Activated T-cell treated with anti-CD3 and anti-CD28 coated beads, Interleukin-2, amount 50 U/mL, for 4 hours (primary cell): ENCODE data around the gene TFPI. TPM values are rescaled to one million over a fixed set of nuclear protein-coding genes. Genes with fewer than 3 reads are reported as not detected.
"Not testable (repeated sequence)": the region's sequence is repeated elsewhere in the genome, so short reads cannot be mapped to it uniquely, and the experiment has no call there.

Experiments used
- ATAC-seq, 2 donors: fragments of 200-7000 bp; cut with Tn5 transposase; one replicate each; pipeline ENCODE4 v1.10.0; 2021
- DNase-seq: peaks from one replicate; pipeline ENCODE4 v3.0.0-alpha.2; 2020
- H3K27me3 Mint-ChIP-seq: one replicate; pipeline ENCODE4 v1.8.0; 2021; ENCODE audit warnings: low read depth, mixed read lengths
- H3K36me3 Mint-ChIP-seq: one replicate; pipeline ENCODE4 v1.8.0; 2022; ENCODE audit warnings: mixed read lengths; ENCODE audit not compliant: insufficient read depth
- H3K4me1 Mint-ChIP-seq: one replicate; pipeline ENCODE4 v1.8.0; 2021; ENCODE audit warnings: low read depth, mixed read lengths
- H3K4me3 Mint-ChIP-seq: one replicate; pipeline ENCODE4 v1.8.0; 2021; ENCODE audit warnings: mild to moderate bottlenecking, moderate library complexity, mixed read lengths
- H3K9me3 Mint-ChIP-seq: one replicate; pipeline ENCODE4 v1.8.0; 2021; ENCODE audit warnings: mixed read lengths
- total RNA-seq, 3 donors: library from RNA; stranded (reverse); gene quantifications; one replicate each; pipeline ENCODE4 v1.2.1, GENCODE V29; 2021

Gene TFPI
- total RNA-seq, 3 donors from 2014 or later = 0.26 to 0.65 (median 0.56) TPM

DNA sequence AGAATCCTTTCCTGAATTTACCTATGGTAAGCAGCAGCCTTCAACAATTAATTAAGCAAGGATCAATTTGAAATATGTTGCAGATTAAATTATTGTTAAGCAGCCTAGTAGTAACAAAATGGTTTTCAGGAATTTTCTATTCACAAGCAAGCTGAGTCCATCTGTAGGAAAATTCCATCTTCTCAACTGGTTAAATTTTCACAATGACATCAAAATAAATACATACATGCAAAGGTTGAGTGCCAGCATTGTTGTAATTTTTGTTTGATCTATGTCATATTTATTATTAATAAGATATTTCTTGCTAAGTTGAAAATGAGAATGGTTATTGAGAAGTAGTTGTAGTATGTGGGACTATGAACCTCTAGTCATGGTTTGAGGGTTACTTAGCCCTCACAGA, 15.3 kb upstream of the TFPI start:
- DNase-seq (no peak), ATAC-seq (no peak)
- no peaks in the 10 kb centered on the region for H3K27me3 Mint-ChIP-seq
- H3K4me1 Mint-ChIP-seq = no peaks in the 10 kb centered on the region
- no peak overlapping the region for H3K4me3 Mint-ChIP-seq
- H3K9me3 Mint-ChIP-seq = peaks cover 3% of the 10 kb centered on the region
- H3K36me3 Mint-ChIP-seq = no peaks in the 10 kb centered on the region

DNA sequence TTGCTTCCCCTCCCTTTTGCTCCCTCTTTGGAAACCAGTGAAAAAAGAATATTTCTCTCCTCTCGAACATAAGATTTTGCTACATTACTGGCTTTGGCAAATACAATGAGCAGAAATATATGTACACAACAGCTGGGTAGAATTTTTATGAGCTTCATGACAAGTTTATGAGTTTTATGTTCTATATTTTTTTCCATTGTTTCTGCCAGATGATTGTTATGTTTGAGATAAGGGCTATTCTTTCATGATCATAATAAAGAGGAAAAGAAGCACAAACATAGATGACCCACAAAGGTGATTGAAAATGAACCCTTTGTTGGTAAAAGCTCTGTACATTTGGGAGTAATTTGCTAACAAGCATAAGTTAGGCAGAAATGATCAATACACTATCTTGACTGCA, 14.8 kb upstream of the TFPI start:
- Mint-ChIP-seq H3K27me3 (no peaks in the 10 kb centered on the region), H3K36me3 (no peaks in the 10 kb centered on the region), H3K4me3 (no peak overlapping the region), H3K4me1 (no peaks in the 10 kb centered on the region), H3K9me3 (peaks cover 3% of the 10 kb centered on the region)
- ATAC-seq = no peak
- no peak for DNase-seq

DNA sequence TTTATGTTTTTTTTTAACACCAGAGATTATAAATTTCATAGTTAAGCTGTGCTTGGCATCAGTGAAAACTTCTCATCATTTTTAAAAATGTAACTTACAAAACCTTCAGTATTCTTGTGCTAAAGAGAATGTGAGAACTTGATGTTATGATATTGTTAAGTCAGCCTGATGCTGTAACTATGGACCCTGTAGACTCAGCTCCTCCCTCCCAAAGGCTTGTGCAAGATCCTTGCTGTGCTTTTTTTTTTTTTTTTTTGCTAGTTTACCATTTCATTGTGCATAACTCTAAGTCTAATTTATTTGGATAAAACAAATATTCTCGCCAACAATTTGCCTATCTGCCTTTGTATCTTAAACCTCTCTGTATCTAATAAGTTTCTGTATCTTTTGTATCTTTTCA, 12.9 kb upstream of the TFPI start:
- no peak overlapping the region for H3K4me3 Mint-ChIP-seq
- DNase-seq (no peak), ATAC-seq (no peak)
- no peaks in the 10 kb centered on the region for H3K36me3 Mint-ChIP-seq
- no peaks in the 10 kb centered on the region for H3K9me3 Mint-ChIP-seq
- H3K4me1 Mint-ChIP-seq = no peaks in the 10 kb centered on the region
- no peaks in the 10 kb centered on the region for H3K27me3 Mint-ChIP-seq

DNA sequence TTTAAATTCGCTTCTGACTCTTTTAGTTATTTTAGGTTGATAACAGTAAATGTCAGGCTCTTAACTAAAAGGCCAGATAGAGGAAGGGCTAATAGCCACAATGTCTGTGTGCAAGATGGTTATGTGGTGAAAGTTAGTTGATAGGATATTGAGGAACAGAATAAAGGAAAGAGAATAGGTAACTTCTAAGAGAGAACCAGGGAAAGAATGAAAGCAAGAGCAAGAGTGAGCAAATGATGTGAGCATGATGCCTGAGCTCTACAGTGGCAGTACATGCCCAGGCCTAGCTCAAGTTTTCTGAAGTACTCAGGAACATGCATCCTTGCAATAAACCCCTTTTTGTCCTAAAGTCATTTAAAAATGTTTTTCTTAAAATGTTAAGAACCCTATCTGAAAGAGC, 12.5 kb upstream of the TFPI start:
- Mint-ChIP-seq H3K9me3 (no peaks in the 10 kb centered on the region), H3K27me3 (no peaks in the 10 kb centered on the region), H3K36me3 (no peaks in the 10 kb centered on the region), H3K4me3 (no peak overlapping the region), H3K4me1 (no peaks in the 10 kb centered on the region)
- ATAC-seq = no peak
- DNase-seq = no peak

DNA sequence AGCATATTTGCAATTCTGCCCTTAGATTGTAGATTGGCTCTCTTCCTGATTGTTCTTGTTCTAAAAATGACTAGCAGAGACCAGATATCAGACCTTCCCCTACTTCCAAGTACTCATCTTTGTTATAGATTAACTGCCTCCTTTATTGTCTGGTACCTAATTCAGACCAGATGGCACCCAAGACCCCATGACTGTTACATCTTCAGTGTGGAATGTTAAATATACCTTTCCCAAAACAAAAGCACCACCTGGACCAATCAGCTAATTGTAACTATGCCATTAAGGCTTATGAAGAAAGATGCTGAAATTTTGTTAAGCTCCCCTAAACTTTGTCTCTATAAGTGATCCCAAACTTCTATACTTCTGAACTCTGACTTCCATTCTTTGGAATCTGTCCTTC, 12.0 kb upstream of the TFPI start:
- H3K9me3 Mint-ChIP-seq = no peaks in the 10 kb centered on the region
- H3K36me3 Mint-ChIP-seq = no peaks in the 10 kb centered on the region
- ATAC-seq (no peak), DNase-seq (no peak)
- no peaks in the 10 kb centered on the region for H3K4me1 Mint-ChIP-seq
- H3K27me3 Mint-ChIP-seq = no peaks in the 10 kb centered on the region
- H3K4me3 Mint-ChIP-seq = no peak overlapping the region

DNA sequence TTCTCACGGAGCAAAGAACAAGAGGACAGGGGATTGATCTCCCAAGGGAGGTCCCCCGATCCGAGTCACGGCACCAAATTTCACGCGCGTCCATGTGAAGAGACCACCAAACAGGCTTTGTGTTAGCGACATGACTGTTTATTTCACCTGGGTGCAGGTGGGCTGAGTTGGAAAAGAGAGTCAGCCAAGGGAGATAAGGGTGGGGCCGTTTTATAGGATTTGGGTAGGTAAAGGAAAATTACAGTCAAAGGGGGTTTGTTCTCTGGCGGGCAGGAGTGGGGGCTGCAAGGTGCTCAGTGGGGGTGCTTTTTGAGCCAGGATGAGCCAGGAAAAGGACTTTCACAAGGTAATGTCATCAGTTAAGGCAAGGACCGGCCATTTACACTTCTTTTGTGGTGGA, 11.4 kb upstream of the TFPI start:
- not testable (repeated sequence) for ATAC-seq, H3K4me3 Mint-ChIP-seq, H3K36me3 Mint-ChIP-seq, H3K27me3 Mint-ChIP-seq, H3K4me1 Mint-ChIP-seq, H3K9me3 Mint-ChIP-seq, DNase-seq

DNA sequence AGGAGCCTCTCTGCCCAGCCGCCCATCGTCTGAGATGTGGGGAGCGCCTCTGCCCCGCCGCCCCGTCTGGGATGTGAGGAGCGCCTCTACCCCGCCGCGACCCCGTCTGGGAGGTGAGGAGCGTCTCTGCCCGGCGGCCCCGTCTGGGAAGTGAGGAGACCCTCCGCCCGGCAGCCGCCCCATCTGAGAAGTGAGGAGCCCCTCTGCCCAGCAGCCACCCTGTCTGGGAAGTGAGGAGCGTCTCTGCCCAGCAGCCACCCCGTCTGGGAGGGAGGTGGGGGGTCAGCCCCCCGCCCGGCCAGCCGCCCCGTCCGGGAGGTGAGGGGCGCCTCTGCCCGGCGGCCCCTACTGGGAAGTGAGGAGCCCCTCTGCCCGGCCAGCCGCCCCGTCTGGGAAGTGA, 2.3 kb upstream of the TFPI start:
- H3K36me3 Mint-ChIP-seq, H3K9me3 Mint-ChIP-seq, H3K4me1 Mint-ChIP-seq, H3K4me3 Mint-ChIP-seq, ATAC-seq, DNase-seq, H3K27me3 Mint-ChIP-seq: not testable (repeated sequence)

DNA sequence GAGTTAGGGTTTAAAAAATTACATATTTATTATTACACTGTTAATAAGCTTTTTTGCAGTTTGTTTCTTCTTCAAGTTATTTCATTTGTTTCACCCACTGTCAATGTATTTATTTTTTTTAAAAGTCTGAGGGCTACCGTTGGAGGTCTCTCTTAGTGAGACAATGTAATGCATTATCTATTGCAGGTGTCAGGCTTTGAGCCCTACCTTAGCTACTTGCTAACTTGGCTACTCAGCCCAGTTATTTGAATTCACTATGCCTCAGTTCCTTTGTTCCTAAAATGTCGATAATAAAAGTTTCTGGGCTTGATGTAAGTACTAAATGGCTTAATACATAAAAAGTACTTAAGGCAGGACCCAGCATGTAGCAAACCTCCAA, 458 bp upstream of the TFPI start:
- ATAC-seq (no peak), DNase-seq (no peak)
- Mint-ChIP-seq H3K9me3 (no peaks in the 10 kb centered on the region), H3K36me3 (no peaks in the 10 kb centered on the region), H3K27me3 (no peaks in the 10 kb centered on the region), H3K4me3 (no peak overlapping the region), H3K4me1 (peaks cover 3% of the 10 kb centered on the region)

DNA sequence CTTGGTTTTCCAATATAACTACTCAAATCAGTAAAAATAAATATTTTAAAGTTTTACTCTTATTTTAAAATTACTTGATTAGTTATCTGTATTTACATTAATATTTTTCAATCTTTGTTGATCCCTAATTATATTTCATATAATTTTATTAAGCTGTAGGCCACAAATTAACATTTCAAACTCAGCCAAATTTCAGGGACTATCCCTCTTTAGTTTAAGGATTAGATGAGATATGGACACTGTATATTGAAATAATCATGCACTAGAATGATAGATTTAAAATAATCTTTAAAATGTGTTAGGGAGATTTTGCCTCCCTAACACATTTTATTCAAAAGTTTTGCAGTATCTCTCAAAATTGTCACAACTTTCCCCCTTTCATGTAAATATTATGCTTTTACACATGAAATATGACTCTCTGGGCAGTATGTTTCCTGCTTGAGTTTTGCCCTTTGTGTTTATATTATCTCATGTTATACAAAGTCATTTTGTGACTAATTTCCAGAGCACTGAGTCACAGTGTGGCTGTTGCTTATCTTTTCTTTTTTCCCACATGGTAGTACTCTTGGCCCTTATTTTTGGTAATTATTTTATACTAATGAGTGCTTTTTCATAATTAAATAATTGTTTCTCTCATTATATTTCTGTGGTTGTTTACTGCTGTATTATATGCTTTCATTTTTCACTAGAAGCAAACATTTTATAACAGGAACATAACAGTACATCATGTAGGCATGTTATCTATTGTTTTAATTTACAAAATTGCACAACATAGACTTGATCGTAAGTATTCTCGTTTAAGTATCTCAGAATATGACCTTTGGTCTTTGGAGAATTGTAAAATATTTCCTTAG, 1.2 kb downstream of the TFPI start:
- H3K4me3 Mint-ChIP-seq = no peak overlapping the region
- no peaks in the 10 kb centered on the region for H3K9me3 Mint-ChIP-seq
- ATAC-seq (peak; percentile 14 to 58), DNase-seq (no peak)
- peaks cover 3% of the 10 kb centered on the region for H3K4me1 Mint-ChIP-seq
- H3K36me3 Mint-ChIP-seq = no peaks in the 10 kb centered on the region
- no peaks in the 10 kb centered on the region for H3K27me3 Mint-ChIP-seq

DNA sequence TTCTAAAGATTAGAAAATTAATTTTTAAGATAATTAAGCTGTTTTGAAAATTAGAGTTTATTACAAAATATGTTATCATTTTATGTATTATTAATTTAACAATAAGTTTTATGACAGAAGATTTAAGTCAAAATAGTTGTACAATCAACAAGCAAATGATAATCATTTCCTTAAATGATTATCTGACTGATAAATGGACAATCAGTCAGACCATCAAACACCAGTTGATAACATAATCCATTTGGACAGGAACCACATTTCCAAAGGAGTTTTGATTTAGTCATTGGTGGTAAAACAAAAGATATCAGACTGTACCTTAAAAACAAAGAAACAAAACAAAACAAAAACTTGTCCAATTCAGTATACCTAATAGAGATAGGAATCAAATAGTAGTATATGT, 1.9 kb downstream of the TFPI start:
- H3K36me3 Mint-ChIP-seq = no peaks in the 10 kb centered on the region
- H3K9me3 Mint-ChIP-seq = no peaks in the 10 kb centered on the region
- H3K4me1 Mint-ChIP-seq = peaks cover 3% of the 10 kb centered on the region
- DNase-seq (no peak), ATAC-seq (no peak)
- no peaks in the 10 kb centered on the region for H3K27me3 Mint-ChIP-seq
- H3K4me3 Mint-ChIP-seq = no peak overlapping the region

DNA sequence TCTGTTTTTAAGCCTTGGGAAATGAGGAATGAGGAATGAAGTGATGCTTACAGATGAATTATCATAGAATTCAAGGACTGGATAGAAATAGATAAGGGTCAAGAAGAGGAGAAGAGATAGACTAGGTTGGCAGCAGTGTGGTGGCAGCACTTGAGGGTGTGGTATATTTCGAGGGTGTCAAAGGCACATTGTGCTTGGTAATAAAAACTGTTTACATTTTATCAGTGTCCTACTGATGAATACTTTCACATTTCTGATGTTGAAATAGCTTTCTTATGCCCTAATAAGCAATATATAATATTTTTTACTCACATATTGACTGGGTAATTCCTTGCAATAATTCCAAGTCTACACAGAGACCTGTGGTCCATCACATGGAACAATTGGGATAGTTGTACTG, 3.4 kb downstream of the TFPI start:
- H3K9me3 Mint-ChIP-seq = no peaks in the 10 kb centered on the region
- no peaks in the 10 kb centered on the region for H3K36me3 Mint-ChIP-seq
- H3K27me3 Mint-ChIP-seq = no peaks in the 10 kb centered on the region
- H3K4me1 Mint-ChIP-seq = peaks cover 3% of the 10 kb centered on the region
- ATAC-seq = no peak
- no peak overlapping the region for H3K4me3 Mint-ChIP-seq
- DNase-seq = no peak

DNA sequence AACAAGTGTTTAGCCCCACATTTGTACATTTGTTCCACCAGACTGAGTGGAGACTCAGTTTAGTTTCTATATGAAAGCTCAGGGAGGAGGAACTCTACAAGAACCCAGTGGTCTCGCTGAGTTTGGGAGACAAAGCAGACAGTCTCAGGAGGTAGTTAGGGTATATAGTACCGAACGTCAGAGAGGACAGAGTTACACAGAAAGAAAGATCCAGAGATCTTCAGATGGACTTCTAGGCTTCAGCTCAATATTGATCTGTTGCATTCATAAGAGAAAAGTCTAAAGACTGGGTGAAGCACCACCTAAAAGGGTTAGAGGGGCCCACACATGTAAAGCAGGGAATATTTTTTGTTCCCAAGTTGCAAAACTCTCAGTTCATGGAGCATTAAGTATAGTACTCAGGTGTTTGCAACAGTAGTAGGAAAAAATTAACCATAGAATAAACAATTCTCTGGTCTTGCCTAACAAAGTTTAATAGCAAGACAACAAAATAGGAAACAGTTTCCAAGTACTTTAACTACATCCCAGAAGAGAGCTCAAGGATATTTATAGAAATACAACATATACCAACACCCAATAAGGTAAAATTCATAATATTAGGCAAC, 4.2 kb downstream of the TFPI start:
- no peak for DNase-seq
- ATAC-seq = no peak
- H3K36me3 Mint-ChIP-seq = no peaks in the 10 kb centered on the region
- H3K27me3 Mint-ChIP-seq = no peaks in the 10 kb centered on the region
- H3K9me3 Mint-ChIP-seq = no peaks in the 10 kb centered on the region
- H3K4me1 Mint-ChIP-seq = peaks cover 3% of the 10 kb centered on the region
- no peak overlapping the region for H3K4me3 Mint-ChIP-seq

DNA sequence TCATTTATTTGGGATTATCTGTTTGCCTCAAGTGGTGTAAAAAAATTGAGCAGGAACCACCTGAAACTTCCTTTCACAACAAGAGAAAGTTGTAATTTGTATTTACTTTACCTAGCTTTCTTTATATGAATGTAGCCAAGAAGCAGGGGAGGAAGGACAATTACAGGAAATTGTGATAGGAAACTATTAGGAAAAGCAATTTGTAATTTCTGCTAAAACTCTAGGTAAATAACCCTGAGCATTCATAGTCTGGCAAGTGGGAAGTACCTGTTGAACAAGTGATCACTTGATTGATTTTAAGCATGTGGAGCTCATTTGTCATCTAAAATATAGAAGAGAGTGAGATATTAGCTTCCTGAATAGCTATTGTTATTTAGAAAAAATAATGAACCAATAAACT, 5.0 kb downstream of the TFPI start:
- ATAC-seq = no peak

DNA sequence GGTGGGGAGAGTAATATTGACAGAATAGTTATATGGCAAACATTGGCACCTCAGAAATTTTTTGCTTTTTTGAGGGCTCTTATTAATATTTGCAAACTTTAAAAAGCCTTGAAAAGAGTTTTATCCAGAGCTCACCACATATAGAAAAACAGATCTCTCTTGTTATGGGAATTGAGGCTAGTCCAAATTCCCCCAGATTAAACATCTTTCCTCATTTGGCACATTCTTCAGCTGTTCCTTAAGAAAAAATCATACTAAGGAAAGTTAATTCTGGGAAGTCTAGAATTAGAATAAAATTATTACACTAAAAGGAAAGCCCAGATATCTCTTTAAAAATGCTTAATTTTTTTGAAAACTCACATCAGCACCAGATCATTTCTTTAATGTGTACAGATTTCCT, 5.6 kb downstream of the TFPI start:
- ATAC-seq (no peak), DNase-seq (no peak)
- H3K27me3 Mint-ChIP-seq = no peaks in the 10 kb centered on the region
- no peak overlapping the region for H3K4me3 Mint-ChIP-seq
- H3K36me3 Mint-ChIP-seq = no peaks in the 10 kb centered on the region
- no peaks in the 10 kb centered on the region for H3K9me3 Mint-ChIP-seq
- H3K4me1 Mint-ChIP-seq = no peaks in the 10 kb centered on the region

More for the DNA sequence above, 5.0 kb downstream of the TFPI start:
- no peaks in the 10 kb centered on the region for H3K9me3 Mint-ChIP-seq
- no peaks in the 10 kb centered on the region for H3K27me3 Mint-ChIP-seq
- no peak for DNase-seq
- no peaks in the 10 kb centered on the region for H3K36me3 Mint-ChIP-seq
- H3K4me1 Mint-ChIP-seq = peaks cover under 1% of the 10 kb centered on the region
- no peak overlapping the region for H3K4me3 Mint-ChIP-seq

DNA sequence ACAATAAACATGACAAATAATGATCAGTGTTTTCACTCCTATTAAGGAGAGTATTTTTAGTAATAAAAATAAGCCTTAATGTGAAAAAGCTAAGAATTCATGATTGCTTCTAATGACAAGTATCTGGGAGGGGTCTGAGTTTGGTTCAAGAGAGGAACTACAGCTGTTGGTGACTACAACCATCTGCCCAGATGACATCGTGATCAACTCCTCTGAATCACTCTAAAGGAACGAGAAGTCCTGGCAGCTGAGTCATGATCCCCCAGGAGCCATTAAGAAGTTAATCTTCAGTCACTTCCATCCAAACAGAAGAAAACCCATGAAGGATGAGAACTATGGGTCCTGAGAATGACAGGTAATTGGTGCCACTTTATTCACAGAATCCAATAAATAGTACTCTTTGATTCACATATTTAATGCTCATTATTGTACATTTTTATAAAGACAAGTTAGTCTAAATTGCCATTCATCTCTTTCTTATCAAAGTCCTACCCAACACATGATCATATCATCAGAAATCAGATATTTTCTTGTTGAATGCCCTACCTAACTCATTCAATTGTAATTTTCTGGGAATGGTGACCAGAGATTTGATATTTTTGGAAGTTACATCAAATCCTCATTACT, 6.8 kb downstream of the TFPI start:
- Mint-ChIP-seq H3K4me3 (no peak overlapping the region), H3K27me3 (no peaks in the 10 kb centered on the region), H3K36me3 (no peaks in the 10 kb centered on the region), H3K9me3 (no peaks in the 10 kb centered on the region), H3K4me1 (no peaks in the 10 kb centered on the region)
- ATAC-seq = no peak
- DNase-seq = no peak
